Caco-2 (cell line): ENCODE measurements around the gene IGSF21. TPM values are rescaled to one million over a fixed set of nuclear protein-coding genes. Genes with fewer than 3 reads are reported as not detected.

Experiments used
- BruUV-seq: library from RNA; stranded (reverse); fragments of 400-500 nt; replicated peaks from 2 replicates; lab custom pipeline; 2021; lab: Mats Ljungman, UMichigan
- CTCF ChIA-PET: fragments of 300-600 bp; sonication (Branson Sonifier 250); formaldehyde crosslinking; loops from one replicate; lab custom pipeline; 2022; ENCODE audit warnings: antibody characterized with exemption; lab: Charles Lee
- POLR2A ChIA-PET: fragments of 300-600 bp; sonication (Branson Sonifier 250); formaldehyde crosslinking; loops from one replicate; lab custom pipeline; 2022; ENCODE audit warnings: antibody characterized with exemption; lab: Charles Lee
- DNase-seq, 2 experiments: peaks; one replicate each; pipeline versions ENCODE4 v3.0.0 to v3.0.0-alpha.2; 2020 to 2022
- H3K27me3 ChIP-seq: replicated peaks from 2 replicates; pipeline ENCODE4 v1.6.0; 2011; ENCODE audit warnings: low read length; ENCODE audit not compliant: control insufficient read depth, insufficient read depth
- H3K36me3 ChIP-seq: 2 replicates; pipeline ENCODE4 v1.5.1; 2011; ENCODE audit warnings: low read length; ENCODE audit not compliant: control insufficient read depth, insufficient read depth
- H3K4me1 ChIP-seq: fragments of 250-450 bp; sonication (Bioruptor Pico); 2 replicates; pipeline ENCODE4 v1.5.1; 2020; ENCODE audit warnings: mild to moderate bottlenecking
- H3K4me3 ChIP-seq: 2 replicates; pipeline ENCODE4 v1.5.1; 2011; ENCODE audit warnings: low read depth, mild to moderate bottlenecking, control low read depth, low read length
- H3K9me3 ChIP-seq: fragments of 250-450 bp; sonication (Bioruptor Pico); 2 replicates; pipeline ENCODE4 v1.5.1; 2020; ENCODE audit warnings: mild to moderate bottlenecking, moderate library complexity
- H3K27ac Mint-ChIP-seq: one replicate; pipeline ENCODE4 v1.8.0; 2022; ENCODE audit warnings: mixed read lengths; ENCODE audit not compliant: unreplicated experiment
- H3K27me3 Mint-ChIP-seq: one replicate; pipeline ENCODE4 v1.8.0; 2022; ENCODE audit warnings: mixed read lengths; ENCODE audit not compliant: insufficient read depth, unreplicated experiment
- H3K36me3 Mint-ChIP-seq: one replicate; pipeline ENCODE4 v1.8.0; 2022; ENCODE audit warnings: mild to moderate bottlenecking, mixed read lengths; ENCODE audit not compliant: insufficient read depth, unreplicated experiment
- H3K4me1 Mint-ChIP-seq: one replicate; pipeline ENCODE4 v1.8.0; 2022; ENCODE audit warnings: low read depth, mixed read lengths; ENCODE audit not compliant: unreplicated experiment
- H3K4me3 Mint-ChIP-seq: one replicate; pipeline ENCODE4 v1.8.0; 2022; ENCODE audit warnings: mild to moderate bottlenecking, moderate library complexity, mixed read lengths; ENCODE audit not compliant: unreplicated experiment
- H3K9me3 Mint-ChIP-seq: one replicate; pipeline ENCODE4 v1.8.0; 2022; ENCODE audit warnings: mixed read lengths; ENCODE audit not compliant: unreplicated experiment
- CTCF ChIP-seq, 2 experiments: fragments of 200-600 bp in 1 of 2; IDR thresholded peaks; 1 replicate in 1 of 2; 2 replicates in 1 of 2; pipeline versions ENCODE4 v1.5.1 to v1.8.0; 2011 to 2022; ENCODE audit warnings: antibody characterized with exemption in 1 of 2, control low read depth in 1 of 2, inconsistent platforms in 1 of 2, low read depth in 1 of 2, low read length in 1 of 2, mild to moderate bottlenecking in 1 of 2, moderate library complexity in 1 of 2; ENCODE audit not compliant: insufficient read depth in 1 of 2, severe bottlenecking in 1 of 2, unreplicated experiment in 1 of 2
- intact Hi-C: fragments of 100-400 bp; cut with micrococcal nuclease; formaldehyde crosslinking; loops from one replicate; pipeline ENCODE4 v1.10.0; 2022; ENCODE audit not compliant: unreplicated experiment
- total RNA-seq: library from RNA; stranded (reverse); gene quantifications from 2 replicates; pipeline ENCODE4 v1.2.3, GENCODE V29; 2022

Gene IGSF21
- total RNA-seq, 1 experiment from 2014 or later, result not detected

GRCh38 chr1:18297896-18298648 lies 190.5 kb downstream of the IGSF21 start:
- Histone ChIP-seq H3K36me3 (no peaks in the 10 kb centered on the region), H3K27me3 (no peaks in the 10 kb centered on the region), H3K9me3 (no peaks in the 10 kb centered on the region), H3K4me1 (no peaks in the 10 kb centered on the region), H3K4me3 (no peak overlapping the region)
- no peak overlapping the region for H3K4me3 Mint-ChIP-seq
- no peaks in the 10 kb centered on the region for H3K36me3 Mint-ChIP-seq
- intact Hi-C loops, result no loop called here
- POLR2A ChIA-PET, result no interaction called here
- CTCF ChIA-PET, result no interaction called here
- no peak for TF ChIP-seq CTCF (IDR thresholded peaks at IDR 0.05; ENCODE audit: insufficient read depth in 1 of 2, low read depth in 1 of 2, low read length in 1 of 2, severe bottlenecking in 1 of 2, unreplicated experiment in 1 of 2)
- no peak for DNase-seq
- H3K27me3 Mint-ChIP-seq, result peaks cover 13% of the 10 kb centered on the region
- no TSS peak for BruUV-seq
- no peak overlapping the region for H3K27ac Mint-ChIP-seq
- no peaks in the 10 kb centered on the region for H3K4me1 Mint-ChIP-seq
- no peaks in the 10 kb centered on the region for H3K9me3 Mint-ChIP-seq

- Histone ChIP-seq H3K9me3 (no peaks in the 10 kb centered on the region), H3K4me3 (no peak overlapping the region), H3K4me1 (no peaks in the 10 kb centered on the region), H3K36me3 (no peaks in the 10 kb centered on the region), H3K27me3 (no peaks in the 10 kb centered on the region)
- peaks cover 13% of the 10 kb centered on the region for H3K27me3 Mint-ChIP-seq
- peak in 1 of 2 experiments; percentile 13 for DNase-seq
- H3K4me3 Mint-ChIP-seq, result no peak overlapping the region
- intact Hi-C loops, result no loop called here
- no TSS peak for BruUV-seq
- CTCF ChIA-PET, result interaction anchor here (0.9 to 1.2 kb wide), 2 partner anchors 276 to 297 kb away, joined by 3 to 4 read pairs; no protein-coding TSS in a partner anchor
- H3K9me3 Mint-ChIP-seq, result no peaks in the 10 kb centered on the region
- no peaks in the 10 kb centered on the region for H3K4me1 Mint-ChIP-seq
- H3K27ac Mint-ChIP-seq, result no peak overlapping the region
- peak; percentile 62 to 67 for TF ChIP-seq CTCF (IDR thresholded peaks at IDR 0.05; ENCODE audit: insufficient read depth in 1 of 2, low read depth in 1 of 2, low read length in 1 of 2, severe bottlenecking in 1 of 2, unreplicated experiment in 1 of 2)
- POLR2A ChIA-PET, result no interaction called here
- no peaks in the 10 kb centered on the region for H3K36me3 Mint-ChIP-seq
Measured at GRCh38 chr1:18299441-18300338, 192.1 kb downstream of the IGSF21 start.

GRCh38 chr1:18300376-18300775 lies 192.8 kb downstream of the IGSF21 start:
- intact Hi-C loops, result no loop called here
- H3K4me1 ChIP-seq, result no peaks in the 10 kb centered on the region
- no peak for DNase-seq
- no peak for TF ChIP-seq CTCF (IDR thresholded peaks at IDR 0.05; ENCODE audit: insufficient read depth in 1 of 2, low read depth in 1 of 2, low read length in 1 of 2, severe bottlenecking in 1 of 2, unreplicated experiment in 1 of 2)
- Mint-ChIP-seq H3K9me3 (no peaks in the 10 kb centered on the region), H3K36me3 (no peaks in the 10 kb centered on the region), H3K4me1 (no peaks in the 10 kb centered on the region), H3K27me3 (peaks cover 9% of the 10 kb centered on the region), H3K4me3 (no peak overlapping the region), H3K27ac (no peak overlapping the region)
- CTCF ChIA-PET, result interaction anchor here (0.9 to 1.2 kb wide), 2 partner anchors 275 to 297 kb away, joined by 3 to 4 read pairs; no protein-coding TSS in a partner anchor
- H3K9me3 ChIP-seq, result no peaks in the 10 kb centered on the region
- BruUV-seq, result no TSS peak
- H3K27me3 ChIP-seq, result no peaks in the 10 kb centered on the region
- POLR2A ChIA-PET, result no interaction called here
- no peaks in the 10 kb centered on the region for H3K36me3 ChIP-seq
- H3K4me3 ChIP-seq, result no peak overlapping the region
